Activated naive CD4-positive, alpha-beta T cell treated with anti-CD3 and anti-CD28 coated beads, Interleukin-2, amount 50 U/mL, for 72 hours (primary cell): Measurements from ENCODE around the gene ADAM12. TPM values are rescaled to one million over a fixed set of nuclear protein-coding genes. Genes with fewer than 3 reads are reported as not detected.
"Not testable (repeated sequence)": the region's sequence is repeated elsewhere in the genome, so short reads cannot be mapped to it uniquely, and the experiment has no call there.

ENCODE experiments used
- ATAC-seq, 2 donors: fragments of 150-1000 bp; cut with Tn5 transposase; 2 replicates each; pipeline ENCODE4 v1.10.0; 2021; ENCODE audit warnings: mild to moderate bottlenecking in 2 of 2, moderate library complexity in 2 of 2
- DNase-seq, 2 donors: peaks; one replicate each; pipeline ENCODE4 v3.0.0; 2021 to 2022; ENCODE audit warnings: low spot score in 2 of 2
- H3K27ac Mint-ChIP-seq, 2 donors: one replicate each; pipeline ENCODE4 v1.8.0; 2022; ENCODE audit warnings: mild to moderate bottlenecking in 2 of 2, mixed read lengths in 2 of 2
- H3K36me3 Mint-ChIP-seq, 2 donors: one replicate each; pipeline ENCODE4 v1.8.0; 2022; ENCODE audit warnings: mixed read lengths in 2 of 2
- H3K9me3 Mint-ChIP-seq, 2 donors: one replicate each; pipeline ENCODE4 v1.8.0; 2022; ENCODE audit warnings: mixed read lengths in 2 of 2
- total RNA-seq, 2 donors: library from RNA; stranded (reverse); gene quantifications; one replicate each; pipeline ENCODE4 v1.2.3, GENCODE V29; 2022

ADAM12 gene
- total RNA-seq, 2 donors from 2014 or later: 0.32 to 1.2 TPM

DNA sequence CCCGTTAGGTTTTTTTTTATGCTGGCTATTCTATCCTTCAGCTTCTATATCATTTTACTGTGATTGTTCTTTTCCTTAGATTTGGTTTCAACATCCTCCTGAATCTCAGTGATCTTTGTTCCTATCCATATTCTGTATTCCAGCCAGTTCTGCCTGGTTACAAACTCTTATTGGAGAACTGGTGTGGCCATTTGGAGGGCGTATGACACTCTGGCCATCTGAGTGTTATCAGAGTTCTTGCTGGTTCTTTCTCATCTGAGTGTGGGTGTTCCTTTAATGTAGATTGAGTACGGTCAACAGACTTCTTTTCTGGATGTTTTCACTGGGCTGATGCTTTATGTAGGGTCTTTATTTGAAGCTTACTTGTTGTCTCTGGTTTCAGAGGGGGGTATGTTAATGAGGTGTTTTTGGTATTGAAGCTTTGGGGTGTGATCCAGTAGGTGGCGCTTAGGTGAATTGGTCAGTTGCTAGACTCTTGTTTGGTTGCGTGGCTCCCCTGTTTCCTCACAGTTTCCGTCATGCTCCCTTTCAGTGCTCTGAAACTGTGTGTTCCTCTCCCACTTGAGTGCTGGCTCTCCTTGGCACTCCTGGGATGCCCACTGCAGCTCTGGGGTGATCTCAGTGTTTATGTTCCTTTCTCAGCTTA lies 411.2 kb downstream of the ADAM12 start:
- Mint-ChIP-seq H3K9me3 (no peaks in the 10 kb centered on the region), H3K27ac (no peak overlapping the region), H3K36me3 (no peaks in the 10 kb centered on the region)
- DNase-seq: no peak
- no peak for ATAC-seq

GRCh38 chr10:125970077-125970630 lies 418.1 kb downstream of the ADAM12 start:
- not testable (repeated sequence) for DNase-seq, H3K9me3 Mint-ChIP-seq, ATAC-seq, H3K36me3 Mint-ChIP-seq, H3K27ac Mint-ChIP-seq

DNA sequence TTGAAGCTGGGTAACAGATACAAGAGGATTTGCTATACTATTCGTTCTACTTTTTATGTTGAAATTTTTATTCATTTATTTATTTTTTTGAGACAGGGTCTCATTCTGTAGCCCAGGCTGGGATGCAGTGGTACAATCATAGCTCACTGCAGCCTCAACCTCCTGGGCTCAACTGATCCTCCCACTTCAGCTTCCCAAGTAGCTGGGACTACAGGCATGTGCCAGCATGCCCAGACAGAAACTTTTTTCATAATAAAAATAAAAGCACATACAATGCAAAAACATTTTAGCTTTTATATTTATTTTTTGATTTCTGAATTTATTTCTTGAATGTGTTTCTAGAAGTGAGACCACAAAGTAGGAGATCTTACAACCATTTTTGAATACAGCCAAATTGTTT lies 420.7 kb downstream of the ADAM12 start:
- Mint-ChIP-seq H3K36me3 (no peaks in the 10 kb centered on the region), H3K9me3 (peaks cover 0 to 6% of the 10 kb centered on the region in 2 donors), H3K27ac (no peak overlapping the region)
- ATAC-seq (no peak), DNase-seq (no peak)

- DNase-seq (no peak), ATAC-seq (no peak)
- H3K9me3 Mint-ChIP-seq: no peaks in the 10 kb centered on the region
- no peaks in the 10 kb centered on the region for H3K36me3 Mint-ChIP-seq
- no peak overlapping the region for H3K27ac Mint-ChIP-seq
Observed at GRCh38 chr10:125964558-125964957, 423.7 kb downstream of the ADAM12 start.
